SKM-1 treated with dmso at 0.1 percent for 144 hours (cell line): Measurements from ENCODE around the gene CFI.

Source experiments
- DNase-seq: peaks from one replicate; lab custom pipeline; 2025; ENCODE audit not compliant: unreplicated experiment; lab: John Stamatoyannopoulos, UW

CFI gene

GRCh38 chr4:109733728-109734127, 68.1 kb downstream of the CFI start:
- no peak for DNase-seq

GRCh38 chr4:109730619-109731545, 70.9 kb downstream of the CFI start:
- DNase-seq, result no peak

- DNase-seq, result peak; percentile 55
These were observed 71.8 kb downstream of the CFI start, which contains the start of gene PLA2G12A for GRCh38 chr4:109729718-109730618. TSS of gene PLA2G12A (minus strand) at chr4:109730070. CDS start at chr4:109729809, 261 bp downstream.

- DNase-seq, result peak; percentile 8
These were observed 72.6 kb downstream of the CFI start for GRCh38 chr4:109729117-109729717.

- no peak for DNase-seq
These were observed 73.4 kb downstream of the CFI start for GRCh38 chr4:109728385-109728784.

- DNase-seq, result no peak
These were observed 78.7 kb downstream of the CFI start for GRCh38 chr4:109723110-109723509.

- DNase-seq, result no peak
These were observed 79.4 kb downstream of the CFI start for GRCh38 chr4:109722357-109722756.

GRCh38 chr4:109721033-109721432, 80.8 kb downstream of the CFI start:
- DNase-seq, result no peak

- no peak for DNase-seq
These were observed 82.2 kb downstream of the CFI start for GRCh38 chr4:109719604-109720003.

- no peak for DNase-seq
These were observed 83.0 kb downstream of the CFI start for GRCh38 chr4:109718759-109719158.

- DNase-seq, result no peak
These were observed 88.3 kb downstream of the CFI start for GRCh38 chr4:109713500-109713899.

- no peak for DNase-seq
These were observed 92.8 kb downstream of the CFI start for GRCh38 chr4:109708990-109709389.

- DNase-seq, result no peak
These were observed 93.4 kb downstream of the CFI start for GRCh38 chr4:109708435-109708834.

- DNase-seq, result no peak
These were observed 98.0 kb downstream of the CFI start for GRCh38 chr4:109703664-109704361.

GRCh38 chr4:109702950-109703663, 98.7 kb downstream of the CFI start, which contains the start of gene CASP6:
TSS of gene CASP6 (minus strand) at chr4:109703445. CDS start at chr4:109703395, 50 bp downstream.
- DNase-seq, result peak; percentile 69

GRCh38 chr4:109701566-109702410, 100.0 kb downstream of the CFI start:
- no peak for DNase-seq

GRCh38 chr4:109699553-109700225, 102.1 kb downstream of the CFI start:
- DNase-seq, result no peak

GRCh38 chr4:109698656-109699055, 103.1 kb downstream of the CFI start:
- no peak for DNase-seq
